HS-5 (cell line): ENCODE results near the gene SNRNP200.
"Not testable (repeated sequence)": the region's sequence is repeated elsewhere in the genome, so short reads cannot be mapped to it uniquely, and the experiment has no call there.

Experiments
- DNase-seq: peaks from one replicate; pipeline ENCODE4 v3.0.0-alpha.2; 2012; ENCODE audit warnings: low read depth

The SNRNP200 gene

GRCh38 chr2:96274355-96275056 is 30.8 kb downstream of the SNRNP200 start:
- no peak for DNase-seq

GRCh38 chr2:96273763-96274162 is 31.6 kb downstream of the SNRNP200 start:
- no peak for DNase-seq

DNA sequence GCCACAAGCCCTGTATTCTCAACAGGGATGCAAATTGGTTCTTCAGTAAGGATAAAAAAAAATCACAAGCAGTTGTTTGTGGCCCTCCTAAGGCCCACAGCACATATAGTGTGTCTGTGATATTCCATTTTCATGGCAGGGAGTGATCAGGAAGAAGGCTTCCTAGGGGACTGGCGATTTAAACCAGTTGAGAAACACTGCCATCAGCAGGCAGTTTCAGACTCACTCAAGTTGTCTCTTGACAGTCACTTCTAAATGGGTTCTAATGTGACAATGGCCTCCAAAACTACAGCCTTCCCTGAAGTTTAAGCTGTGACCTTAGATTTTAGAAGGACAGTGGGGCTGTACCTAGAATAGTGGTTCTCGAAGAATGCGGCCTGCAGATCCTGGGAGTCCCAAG is 33.4 kb downstream of the SNRNP200 start:
- no peak for DNase-seq

GRCh38 chr2:96267159-96267971 is 38.0 kb downstream of the SNRNP200 start:
- DNase-seq = no peak

DNA sequence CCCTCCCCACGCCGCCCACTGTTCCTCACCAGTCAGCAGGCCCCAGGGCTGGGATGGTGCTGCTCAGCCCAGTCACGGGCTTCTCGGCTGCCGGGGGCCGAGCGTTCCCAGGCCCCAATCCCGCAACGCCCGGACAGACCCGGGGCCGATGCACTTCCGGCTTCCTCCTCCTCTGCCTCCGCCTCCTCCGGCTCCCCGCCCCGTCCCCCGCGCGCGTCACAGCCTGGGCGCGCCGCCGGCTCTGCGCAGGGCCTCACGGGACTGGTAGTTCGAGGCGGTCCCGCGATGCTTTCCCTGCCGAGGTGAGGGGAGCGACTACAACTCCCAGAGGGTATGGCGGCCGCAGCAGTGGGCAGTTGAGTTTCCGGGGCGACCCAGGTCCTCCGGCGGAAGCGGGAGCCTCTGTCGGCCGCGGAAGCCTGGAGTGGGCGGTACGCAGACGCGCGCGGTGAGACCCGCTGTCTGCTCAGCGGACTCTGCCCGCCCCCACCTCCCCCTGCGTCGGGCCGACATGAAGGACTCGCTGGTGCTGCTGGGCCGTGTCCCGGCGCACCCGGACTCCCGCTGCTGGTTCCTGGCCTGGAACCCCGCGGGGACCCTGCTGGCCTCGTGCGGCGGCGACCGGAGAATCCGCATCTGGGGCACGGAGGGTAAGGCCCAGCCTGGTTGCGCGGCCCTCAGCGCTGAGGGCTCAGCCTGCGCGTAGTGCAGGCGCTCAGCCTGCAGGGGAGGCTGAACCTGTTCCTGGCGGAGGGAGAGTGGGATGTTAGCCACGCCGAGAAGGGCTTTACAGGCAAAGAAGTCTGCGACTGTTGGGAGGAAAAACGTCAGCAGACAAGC is 39.3 kb downstream of the SNRNP200 start, which contains the start of the genes CIAO1 and TMEM127:
Gene CIAO1 (plus strand): TSS at position 386 of the 840 bp plus-strand sequence. CDS start 126 bp downstream, at position 512.
Gene TMEM127 (minus strand): TSS at position 158 of the 840 bp plus-strand sequence. CDS start 616 bp downstream, outside the sequence.
- peak; percentile 99 for DNase-seq

DNA sequence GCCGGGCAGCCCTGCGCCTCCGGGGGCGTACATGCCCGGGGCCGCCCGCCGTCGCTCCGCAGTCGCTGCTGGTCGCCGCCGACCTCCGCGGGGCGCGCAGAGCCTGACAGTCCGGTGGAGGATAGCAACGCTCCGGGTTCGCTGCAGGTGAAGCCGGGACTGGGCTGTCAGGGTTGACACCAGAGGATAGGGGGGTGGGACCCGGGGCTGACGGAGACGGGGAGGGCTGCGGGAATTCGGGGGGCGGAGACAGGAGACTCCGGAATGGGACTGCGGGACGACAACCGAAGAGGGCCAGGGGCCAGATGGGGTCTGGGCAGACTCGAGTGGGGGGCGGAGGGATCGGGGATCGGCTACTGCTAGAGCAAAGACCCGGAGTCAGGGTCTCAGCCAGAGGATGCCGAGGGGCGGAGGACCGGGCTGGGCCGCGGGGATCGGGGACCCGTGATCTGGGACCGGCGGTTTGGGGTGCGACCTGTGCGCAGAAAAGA is 40.0 kb downstream of the SNRNP200 start:
- DNase-seq = no peak

DNA sequence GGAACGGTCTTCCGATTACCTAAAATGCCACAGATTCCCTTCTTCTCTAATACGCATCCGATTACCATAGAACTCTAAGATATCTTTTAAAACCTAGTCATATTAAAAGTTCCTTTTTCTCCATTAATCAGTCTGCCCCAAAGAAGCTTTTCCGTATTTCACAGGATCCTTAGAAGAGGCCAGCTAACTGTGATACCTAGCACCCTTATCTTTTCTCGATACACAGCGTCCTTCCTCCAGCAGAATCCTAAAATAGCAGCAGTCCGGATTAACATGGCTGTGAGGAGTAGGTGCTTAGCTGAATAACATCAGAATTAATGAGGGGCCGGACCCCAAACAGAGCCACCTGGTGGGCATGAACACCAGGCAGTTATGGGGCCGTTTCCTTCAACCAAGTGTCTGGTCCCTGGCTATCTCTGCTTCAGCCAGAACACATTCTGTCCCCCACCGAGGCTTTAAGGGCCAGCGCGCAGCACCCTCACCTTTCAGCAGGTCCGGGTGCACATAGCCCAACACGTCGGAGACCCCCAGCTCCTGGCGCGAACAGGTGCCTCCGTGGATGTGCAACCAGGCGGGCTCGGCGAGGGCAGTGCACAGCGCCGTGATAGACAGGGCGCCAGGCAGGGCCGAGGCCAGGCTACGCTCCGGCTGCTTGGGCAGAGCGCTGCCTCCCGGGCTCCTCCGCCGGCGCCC is 40.5 kb downstream of the SNRNP200 start:
- DNase-seq = no peak

DNA sequence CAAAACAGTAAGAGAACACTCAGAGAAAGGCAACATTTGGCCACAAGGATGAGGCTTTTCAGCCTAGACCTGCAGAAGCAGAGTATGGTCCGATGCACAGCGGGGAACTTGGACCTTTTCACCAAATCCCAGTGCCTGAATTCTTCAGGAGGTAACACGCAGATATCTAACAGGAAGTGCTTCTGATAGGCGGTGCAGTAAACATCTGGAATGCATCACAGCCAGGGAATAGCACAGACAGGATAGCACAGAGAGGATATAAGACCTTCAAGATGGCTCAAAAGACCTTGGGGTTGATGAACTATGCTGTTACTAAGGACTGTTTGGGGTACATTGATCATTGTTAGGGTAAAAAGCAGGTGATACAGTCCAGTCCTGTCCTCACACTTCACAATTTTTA is 41.3 kb downstream of the SNRNP200 start:
- no peak for DNase-seq

DNA sequence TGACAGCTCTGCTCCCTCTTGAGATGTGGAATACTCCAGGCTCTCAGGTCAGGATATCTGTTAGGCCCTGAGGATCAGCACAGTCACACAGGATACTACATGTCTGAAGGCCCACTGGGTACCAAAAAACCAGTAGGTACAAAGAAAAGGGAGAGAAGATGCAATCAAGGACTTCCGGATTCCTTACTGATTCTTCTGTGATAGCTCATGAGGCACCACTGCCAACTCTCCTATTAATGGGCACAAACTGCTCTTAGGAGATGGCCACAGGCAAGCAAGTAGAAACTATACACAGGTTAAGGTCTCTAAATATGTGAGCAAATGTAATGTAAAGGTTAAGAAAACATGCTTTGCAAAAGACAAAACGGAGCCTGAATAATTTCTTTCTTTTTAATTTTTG is 43.0 kb downstream of the SNRNP200 start:
- no peak for DNase-seq

GRCh38 chr2:96261328-96262003 is 43.9 kb downstream of the SNRNP200 start:
- no peak for DNase-seq

- peak; percentile 99 for DNase-seq
Measured at GRCh38 chr2:96260387-96261260, 44.7 kb downstream of the SNRNP200 start.

- no peak for DNase-seq
Measured at GRCh38 chr2:96259497-96259921, 45.8 kb downstream of the SNRNP200 start.

DNA sequence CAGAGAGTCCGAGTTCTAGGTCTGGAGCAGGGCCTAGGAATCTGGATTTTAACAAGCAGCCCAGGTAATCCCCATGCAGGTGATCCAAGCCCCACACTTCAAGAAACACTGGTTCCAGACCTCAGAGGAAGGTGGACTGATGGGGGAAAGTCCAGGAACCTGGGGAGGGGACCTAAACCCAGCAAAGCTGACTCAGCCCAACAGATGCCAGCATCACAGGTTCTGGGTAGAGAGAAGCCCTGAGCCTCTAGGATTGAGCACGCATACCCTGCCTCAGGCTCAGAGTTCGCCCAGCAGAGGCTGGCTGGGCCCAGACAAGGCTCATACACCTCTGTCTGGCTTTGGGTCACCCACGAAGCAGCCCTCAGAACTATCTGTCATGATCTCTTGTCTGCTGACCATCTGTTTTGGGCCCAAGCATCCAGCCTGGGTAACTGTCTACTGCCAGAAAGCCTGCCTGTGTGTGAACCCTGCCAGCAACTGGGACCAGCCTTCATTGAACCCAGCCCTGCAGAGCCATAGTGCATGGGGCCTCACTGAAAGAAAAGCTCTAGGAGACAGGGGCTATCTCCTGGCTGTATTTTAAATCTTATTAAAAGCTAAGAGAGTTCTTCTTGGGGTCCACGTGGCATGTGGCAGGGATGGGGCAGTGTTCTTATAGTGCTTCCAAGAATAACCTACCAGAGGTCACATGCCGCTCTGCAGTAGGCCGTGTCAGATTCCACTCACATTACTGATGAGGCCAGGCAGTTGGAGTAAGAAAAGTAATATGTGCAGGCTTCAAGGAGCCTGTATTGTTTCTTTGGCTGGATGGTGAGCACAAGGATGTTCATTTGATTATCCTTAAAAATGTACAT is 47.0 kb downstream of the SNRNP200 start:
- no peak for DNase-seq

DNA sequence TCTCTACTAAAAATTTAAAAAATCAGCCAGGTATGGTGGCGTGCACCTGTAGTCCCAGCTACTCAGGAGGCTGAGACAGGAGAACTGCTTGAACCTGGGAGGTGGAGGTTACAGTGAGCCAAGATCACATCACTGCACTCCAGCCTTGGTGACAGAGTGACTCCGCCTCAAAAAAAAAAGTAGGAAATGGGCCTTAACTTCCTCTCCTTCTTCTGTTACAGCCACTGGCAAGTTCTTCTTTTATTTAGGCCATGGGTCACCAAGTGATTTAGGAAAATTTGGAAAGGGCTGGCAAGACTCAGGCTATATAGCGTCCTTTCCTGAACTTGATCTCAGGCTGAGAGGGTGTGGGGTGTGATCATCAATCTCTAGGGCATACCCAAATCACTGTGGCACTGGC is 47.6 kb downstream of the SNRNP200 start:
- not testable (repeated sequence) for DNase-seq

DNA sequence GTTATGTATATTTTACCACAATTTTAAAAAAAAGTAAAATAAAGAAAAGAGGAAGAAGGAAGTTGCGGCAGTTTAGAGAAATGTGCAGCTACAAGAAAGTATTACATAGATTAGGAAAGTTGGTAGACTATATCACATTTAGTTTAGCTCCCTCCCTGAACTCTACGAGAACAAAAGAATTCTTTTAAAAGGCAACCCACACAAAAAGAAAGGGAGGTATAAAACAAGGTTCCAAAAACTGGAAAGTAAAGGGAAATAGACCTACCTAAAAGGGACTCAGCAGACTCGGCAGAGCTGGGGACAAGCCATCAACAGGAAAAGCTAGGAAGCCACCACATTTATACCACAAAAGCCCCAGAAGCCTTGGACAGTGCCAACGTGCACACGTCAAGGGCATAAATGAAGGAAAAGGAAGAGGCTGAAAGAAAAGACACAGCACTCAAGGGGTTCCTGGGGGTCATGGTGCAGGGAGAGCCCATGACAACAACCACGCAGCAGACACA is 48.7 kb downstream of the SNRNP200 start:
- no peak for DNase-seq

DNA sequence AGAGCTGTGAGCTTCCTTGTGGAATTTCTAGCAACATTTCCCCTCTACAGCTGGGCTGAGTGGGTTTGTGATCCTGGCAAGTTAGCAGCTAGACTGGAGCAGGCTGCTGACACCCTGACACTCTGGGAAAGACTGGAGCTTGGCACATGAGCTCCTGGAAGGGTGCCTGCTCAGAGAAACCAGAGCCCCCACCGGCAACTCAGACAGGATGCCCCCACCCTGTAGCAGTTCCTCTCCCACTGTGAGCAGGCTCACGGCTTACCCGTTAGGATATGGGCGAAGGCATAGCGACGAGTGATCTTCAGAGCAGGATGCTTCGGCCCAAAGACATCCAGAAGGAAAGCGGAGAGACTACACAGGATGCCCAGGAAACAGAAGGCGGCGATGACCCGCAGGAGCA is 50.8 kb downstream of the SNRNP200 start:
- no peak for DNase-seq

- DNase-seq = no peak
Measured at GRCh38 chr2:96253006-96253405, 52.3 kb downstream of the SNRNP200 start.

- no peak for DNase-seq
Measured at GRCh38 chr2:96252526-96252925, 52.8 kb downstream of the SNRNP200 start.
